Measurements from ENCODE around the gene MYADML2.
A peak's percentile ranks its signal among the peaks of the same experiment; 100 is the strongest.

The MYADML2 gene

GRCh38 chr17:81935709-81936084 lies 11.3 kb downstream of the MYADML2 start:
- no peak for DNase-seq

GRCh38 chr17:81934850-81935708 lies 12.0 kb downstream of the MYADML2 start:
- DNase-seq = no peak

GRCh38 chr17:81934098-81934757 lies 12.8 kb downstream of the MYADML2 start:
- no peak for DNase-seq

GRCh38 chr17:81933178-81933699 lies 13.8 kb downstream of the MYADML2 start:
- DNase-seq = no peak

GRCh38 chr17:81932333-81932983 lies 14.6 kb downstream of the MYADML2 start:
- no peak for DNase-seq

GRCh38 chr17:81931557-81932332 lies 15.3 kb downstream of the MYADML2 start:
- DNase-seq = no peak

GRCh38 chr17:81931189-81931556 lies 15.9 kb downstream of the MYADML2 start:
- no peak for DNase-seq

- DNase-seq = no peak
Measured at GRCh38 chr17:81930142-81931125, 16.6 kb downstream of the MYADML2 start.

- no peak for DNase-seq
Measured at GRCh38 chr17:81929253-81930141, 17.5 kb downstream of the MYADML2 start.

- DNase-seq = no peak
Measured at GRCh38 chr17:81928544-81929252, 18.3 kb downstream of the MYADML2 start.

GRCh38 chr17:81927653-81928543 lies 19.1 kb downstream of the MYADML2 start, which contains the start of gene MAFG:
TSS of gene MAFG (minus strand) at chr17:81927735. CDS start at chr17:81923185, 4,550 bp downstream.
- DNase-seq = peak; percentile 85

GRCh38 chr17:81927152-81927652 lies 19.8 kb downstream of the MYADML2 start:
- DNase-seq = no peak

GRCh38 chr17:81926451-81927151 lies 20.4 kb downstream of the MYADML2 start:
- DNase-seq = peak; percentile 52

GRCh38 chr17:81925860-81926450 lies 21.1 kb downstream of the MYADML2 start:
- no peak for DNase-seq

- peak; percentile 19 for DNase-seq
Measured at GRCh38 chr17:81924557-81925532, 22.2 kb downstream of the MYADML2 start.
